CD4-positive, alpha-beta T cell (primary cell): ENCODE measurements around the gene CPED1. TPM values are rescaled to one million over a fixed set of nuclear protein-coding genes. Genes with fewer than 3 reads are reported as not detected.

Source experiments
- ATAC-seq: fragments of 200-7000 bp; cut with Tn5 transposase; one replicate; pipeline ENCODE4 v1.10.0; 2022; ENCODE audit warnings: mild to moderate bottlenecking; ENCODE audit not compliant: poor library complexity
- CTCF ChIA-PET: fragments of 350-600 bp; sonication (Branson Sonifier 250); formaldehyde crosslinking; loops from one replicate; lab custom pipeline; 2021; ENCODE audit warnings: antibody characterized with exemption, inconsistent platforms; lab: Charles Lee
- POLR2A ChIA-PET: fragments of 350-600 bp; sonication (Branson Sonifier 250); formaldehyde crosslinking; loops from one replicate; lab custom pipeline; 2021; ENCODE audit warnings: antibody characterized with exemption, inconsistent platforms; lab: Charles Lee
- DNase-seq, 14 experiments: peaks; one replicate each; pipeline ENCODE4 v3.0.0-alpha.2; 2013 to 2020; ENCODE audit warnings: mixed read lengths in 2 of 14
- H3K27ac ChIP-seq, 2 donors: one replicate each; pipeline versions ENCODE4 v1.5.1 to v1.7.0; 2013; ENCODE audit warnings: low read length in 2 of 2, low read depth in 1 of 2, mild to moderate bottlenecking in 1 of 2
- H3K27me3 ChIP-seq, 2 experiments: 1 replicate in 1 of 2; 2 replicates in 1 of 2; pipeline versions ENCODE4 v1.6.1 to v1.7.0; 2013; ENCODE audit warnings: low read length in 2 of 2, control low read depth in 1 of 2, mild to moderate bottlenecking in 1 of 2, moderate library complexity in 1 of 2; ENCODE audit not compliant: insufficient read depth in 2 of 2, control insufficient read depth in 1 of 2
- H3K36me3 ChIP-seq: one replicate; pipeline ENCODE4 v1.6.1; 2013; ENCODE audit warnings: low read length, control low read depth; ENCODE audit not compliant: insufficient read depth
- H3K4me1 ChIP-seq: one replicate; pipeline ENCODE4 v1.6.1; 2013; ENCODE audit warnings: low read length, control low read depth; ENCODE audit not compliant: insufficient read depth
- H3K4me3 ChIP-seq: one replicate; pipeline ENCODE4 v1.5.1; 2013; ENCODE audit warnings: mild to moderate bottlenecking, low read length, moderate library complexity
- H3K9me3 ChIP-seq, 2 experiments: 1 replicate in 1 of 2; 2 replicates in 1 of 2; pipeline versions ENCODE4 v1.6.1 to v1.7.0; 2013; ENCODE audit warnings: low read length in 2 of 2, mild to moderate bottlenecking in 2 of 2, control low read depth in 1 of 2, moderate library complexity in 1 of 2; ENCODE audit not compliant: control insufficient read depth in 1 of 2, insufficient read depth in 1 of 2
- H3K27ac Mint-ChIP-seq: one replicate; pipeline ENCODE4 v1.8.0; 2020; ENCODE audit warnings: mixed read lengths
- H3K27me3 Mint-ChIP-seq: one replicate; pipeline ENCODE4 v1.8.0; 2021; ENCODE audit warnings: mixed read lengths
- H3K36me3 Mint-ChIP-seq: one replicate; pipeline ENCODE4 v1.8.0; 2021; ENCODE audit warnings: low read depth, mixed read lengths
- H3K4me1 Mint-ChIP-seq: one replicate; pipeline ENCODE4 v1.8.0; 2021; ENCODE audit warnings: low read depth, mixed read lengths
- H3K4me3 Mint-ChIP-seq: one replicate; pipeline ENCODE4 v1.8.0; 2020; ENCODE audit warnings: mild to moderate bottlenecking, mixed read lengths
- H3K9me3 Mint-ChIP-seq: one replicate; pipeline ENCODE4 v1.8.0; 2020; ENCODE audit warnings: mixed read lengths
- intact Hi-C, 2 experiments: fragments of 100-400 bp; cut with DNase I in 1 of 2; cut with micrococcal nuclease in 1 of 2; formaldehyde crosslinking; loops; one replicate each; pipeline versions ENCODE4 v1.15.1 to v1.9.0; 2023 to 2025; cut with DNase I, micrococcal nuclease
- total RNA-seq, 174 experiments: library from RNA in 2 of 174; stranded (reverse) in 2 of 174; gene quantifications; one replicate each; pipeline ENCODE4 v1.2.3 and lab custom pipeline; 2021 to 2026
- TF ChIP-seq, protein P1 (sequence below): fragments of 200-600 bp; IDR thresholded peaks from one replicate; pipeline ENCODE4 v1.8.0; 2022; ENCODE audit warnings: antibody characterized with exemption, mild to moderate bottlenecking

Gene CPED1
- total RNA-seq, 2 experiments from 2014 or later: 0.08 to 0.19 TPM

DNA sequence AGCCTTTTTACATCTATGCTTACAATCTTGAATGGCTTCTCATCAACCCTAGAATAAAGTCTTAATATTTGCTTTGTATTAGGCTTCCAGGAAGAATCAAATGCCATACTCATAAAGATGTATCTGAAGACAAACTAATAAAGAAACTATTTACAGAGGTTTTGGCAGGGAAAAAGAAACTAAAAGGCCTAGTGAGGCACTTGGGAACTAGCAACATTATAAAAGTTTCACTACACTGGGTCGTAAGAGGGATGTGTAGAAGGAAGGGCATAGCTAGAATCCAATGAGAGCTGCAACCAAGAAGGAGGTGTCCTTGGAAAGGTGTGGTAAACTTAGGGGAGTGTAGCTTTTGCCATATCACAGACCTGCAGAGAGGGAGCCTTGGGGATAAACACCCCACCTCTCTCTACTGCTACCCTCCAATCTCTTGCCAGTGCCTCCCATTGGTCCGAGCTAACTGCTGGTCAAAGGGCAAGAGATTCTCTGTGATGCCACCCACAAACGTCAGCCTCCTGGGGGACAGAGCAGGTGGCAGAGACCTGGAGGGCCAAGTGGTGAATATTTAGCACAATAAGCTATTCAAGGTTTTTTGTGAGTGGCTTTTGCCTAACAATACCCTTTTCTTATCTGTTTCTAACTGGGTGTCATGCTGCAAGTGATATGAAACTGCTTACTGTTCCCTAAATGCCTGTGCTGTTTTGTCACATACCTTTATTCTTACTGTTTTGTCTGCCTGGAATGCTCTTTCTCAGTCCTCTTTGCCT is 60.7 kb downstream of the CPED1 start:
- Histone ChIP-seq H3K9me3 (no peaks in the 10 kb centered on the region), H3K4me1 (no peaks in the 10 kb centered on the region), H3K36me3 (no peaks in the 10 kb centered on the region), H3K27me3 (no peaks in the 10 kb centered on the region), H3K4me3 (no peak overlapping the region), H3K27ac (no peak overlapping the region)
- Mint-ChIP-seq H3K27ac (no peak overlapping the region), H3K9me3 (no peaks in the 10 kb centered on the region), H3K36me3 (no peaks in the 10 kb centered on the region), H3K4me1 (no peaks in the 10 kb centered on the region), H3K4me3 (no peak overlapping the region), H3K27me3 (peaks cover 4% of the 10 kb centered on the region)
- ChIA-PET CTCF (no interaction called here), POLR2A (no interaction called here)
- TF ChIP-seq, protein P1, sequence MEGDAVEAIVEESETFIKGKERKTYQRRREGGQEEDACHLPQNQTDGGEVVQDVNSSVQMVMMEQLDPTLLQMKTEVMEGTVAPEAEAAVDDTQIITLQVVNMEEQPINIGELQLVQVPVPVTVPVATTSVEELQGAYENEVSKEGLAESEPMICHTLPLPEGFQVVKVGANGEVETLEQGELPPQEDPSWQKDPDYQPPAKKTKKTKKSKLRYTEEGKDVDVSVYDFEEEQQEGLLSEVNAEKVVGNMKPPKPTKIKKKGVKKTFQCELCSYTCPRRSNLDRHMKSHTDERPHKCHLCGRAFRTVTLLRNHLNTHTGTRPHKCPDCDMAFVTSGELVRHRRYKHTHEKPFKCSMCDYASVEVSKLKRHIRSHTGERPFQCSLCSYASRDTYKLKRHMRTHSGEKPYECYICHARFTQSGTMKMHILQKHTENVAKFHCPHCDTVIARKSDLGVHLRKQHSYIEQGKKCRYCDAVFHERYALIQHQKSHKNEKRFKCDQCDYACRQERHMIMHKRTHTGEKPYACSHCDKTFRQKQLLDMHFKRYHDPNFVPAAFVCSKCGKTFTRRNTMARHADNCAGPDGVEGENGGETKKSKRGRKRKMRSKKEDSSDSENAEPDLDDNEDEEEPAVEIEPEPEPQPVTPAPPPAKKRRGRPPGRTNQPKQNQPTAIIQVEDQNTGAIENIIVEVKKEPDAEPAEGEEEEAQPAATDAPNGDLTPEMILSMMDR: no peak
- intact Hi-C loops: no loop called here
- DNase-seq (no peak), ATAC-seq (no peak)

DNA sequence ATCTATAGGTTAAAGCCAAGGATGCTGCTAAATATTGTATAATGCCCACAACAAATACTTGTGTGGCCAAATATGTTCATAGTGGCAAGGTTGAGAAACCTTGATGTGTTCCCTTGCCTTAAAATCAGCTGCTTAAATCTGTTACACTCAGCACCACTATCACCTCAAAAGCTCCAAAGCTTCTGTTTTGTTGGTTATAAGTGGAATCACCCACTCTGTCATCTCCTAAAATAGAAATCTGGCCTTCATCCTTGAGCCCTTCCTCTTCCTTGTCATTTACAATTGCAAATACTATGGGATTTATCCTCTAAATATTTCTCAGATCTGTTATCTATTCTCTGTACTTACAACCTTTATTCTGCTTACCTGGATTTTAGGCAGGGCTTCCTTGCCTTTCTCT is 61.4 kb downstream of the CPED1 start:
- H3K27me3 ChIP-seq: no peaks in the 10 kb centered on the region
- H3K36me3 ChIP-seq: no peaks in the 10 kb centered on the region
- TF ChIP-seq, protein P1: no peak
- no peaks in the 10 kb centered on the region for H3K9me3 ChIP-seq
- ChIA-PET CTCF (no interaction called here), POLR2A (no interaction called here)
- no peaks in the 10 kb centered on the region for H3K4me1 Mint-ChIP-seq
- no peaks in the 10 kb centered on the region for H3K4me1 ChIP-seq
- no peaks in the 10 kb centered on the region for H3K9me3 Mint-ChIP-seq
- H3K4me3 ChIP-seq: no peak overlapping the region
- H3K27ac ChIP-seq: no peak overlapping the region
- intact Hi-C loops: no loop called here
- no peak overlapping the region for H3K27ac Mint-ChIP-seq
- H3K36me3 Mint-ChIP-seq: no peaks in the 10 kb centered on the region
- DNase-seq (no peak), ATAC-seq (no peak)
- H3K27me3 Mint-ChIP-seq: peaks cover 4% of the 10 kb centered on the region
- no peak overlapping the region for H3K4me3 Mint-ChIP-seq

DNA sequence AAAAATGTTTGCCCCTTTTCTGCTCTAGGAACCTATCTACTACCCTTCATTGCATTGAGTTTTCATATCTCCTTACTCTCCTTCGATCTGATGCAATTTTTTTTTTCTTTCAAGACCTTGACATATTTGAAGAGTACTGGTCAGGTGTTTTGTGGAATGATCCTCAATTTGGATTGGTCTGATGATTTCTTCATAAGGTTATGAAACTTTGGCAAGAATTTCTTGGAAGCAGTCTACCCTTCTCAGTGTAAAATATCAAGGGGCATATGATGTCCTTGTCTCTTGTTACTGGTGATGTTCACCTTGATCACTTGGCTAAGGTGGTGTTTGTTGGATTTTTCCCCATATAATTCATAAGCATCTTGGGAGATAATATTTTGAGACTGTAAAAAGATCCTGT is 64.7 kb downstream of the CPED1 start:
- H3K9me3 Mint-ChIP-seq: no peaks in the 10 kb centered on the region
- ChIA-PET POLR2A (no interaction called here), CTCF (interaction anchor here (0.8 kb wide), 1 partner anchor 9 kb away, joined by 4 read pairs; no protein-coding TSS in a partner anchor)
- Histone ChIP-seq H3K4me3 (no peak overlapping the region), H3K4me1 (no peaks in the 10 kb centered on the region), H3K9me3 (no peaks in the 10 kb centered on the region), H3K27ac (no peak overlapping the region), H3K27me3 (no peaks in the 10 kb centered on the region), H3K36me3 (no peaks in the 10 kb centered on the region)
- intact Hi-C loops: no loop called here
- H3K27ac Mint-ChIP-seq: no peak overlapping the region
- no peak overlapping the region for H3K4me3 Mint-ChIP-seq
- H3K4me1 Mint-ChIP-seq: no peaks in the 10 kb centered on the region
- no peaks in the 10 kb centered on the region for H3K36me3 Mint-ChIP-seq
- TF ChIP-seq, protein P1: no peak
- DNase-seq (no peak), ATAC-seq (no peak)
- no peaks in the 10 kb centered on the region for H3K27me3 Mint-ChIP-seq
